GM21825 (cell line): ENCODE measurements around the gene MISFA.
A peak's percentile ranks its signal among the peaks of the same experiment; 100 is the strongest.
"Not testable (repeated sequence)": the region's sequence is repeated elsewhere in the genome, so short reads cannot be mapped to it uniquely, and the experiment has no call there.

ENCODE experiments used
- ATAC-seq: cut with Tn5 transposase; IDR thresholded peaks from one replicate; pipeline ENCODE4 v1.9.1; 2021; ENCODE audit warnings: mild to moderate bottlenecking, moderate library complexity; ENCODE audit not compliant: unreplicated experiment

MISFA gene

GRCh38 chr11:18617688-18618341 is 18.2 kb downstream of the MISFA start:
- peak; percentile 43 for ATAC-seq

DNA sequence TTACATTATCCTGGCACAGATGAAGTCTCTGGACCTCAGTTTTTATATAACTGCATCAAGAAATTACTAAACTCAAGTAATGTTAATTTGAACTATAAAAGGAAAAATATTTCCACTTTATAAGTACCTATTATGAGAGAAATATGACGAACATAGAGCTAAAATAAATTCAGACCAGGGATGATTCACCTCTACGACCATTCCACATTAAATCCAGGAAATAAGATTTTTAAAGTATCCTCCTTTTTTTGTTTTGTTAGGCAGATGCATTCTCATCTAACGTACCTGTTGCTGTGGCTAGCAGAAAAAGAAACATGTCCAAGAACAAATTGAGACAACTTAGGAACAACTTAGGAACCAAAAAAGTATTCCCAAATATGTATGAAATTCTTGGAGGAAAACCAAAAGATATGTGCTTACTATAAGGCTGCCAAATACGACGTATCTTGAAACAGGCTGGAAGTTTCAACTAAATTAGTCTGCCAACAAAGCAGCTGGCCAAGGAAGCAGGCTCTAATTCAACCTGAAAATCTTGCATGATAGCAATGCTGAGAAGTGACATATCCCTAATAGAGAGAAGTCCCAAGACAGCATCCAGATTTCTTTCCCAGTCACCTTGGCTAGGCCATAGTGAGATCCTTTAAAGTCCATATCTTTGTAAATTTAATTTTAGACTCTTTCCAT is 18.9 kb downstream of the MISFA start:
- ATAC-seq, result no peak

DNA sequence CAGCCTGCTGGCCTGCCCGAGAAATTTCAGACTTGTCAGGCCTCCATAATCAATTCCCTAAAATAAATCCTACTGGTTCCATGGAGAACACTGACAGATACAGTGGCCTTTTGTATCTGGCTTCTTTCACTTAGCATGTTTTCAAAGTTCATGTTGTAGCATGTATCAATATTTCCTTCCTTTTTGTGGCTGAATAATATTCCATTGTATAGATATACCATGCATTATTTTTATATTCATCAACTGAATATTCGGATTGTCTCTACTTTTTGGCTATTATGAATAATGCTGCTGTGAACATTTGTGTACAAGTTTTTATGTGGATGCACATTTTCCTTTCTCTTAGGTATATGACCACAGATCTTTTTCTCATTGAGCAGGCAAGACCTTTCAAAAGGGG is 24.1 kb downstream of the MISFA start:
- ATAC-seq, result no peak

DNA sequence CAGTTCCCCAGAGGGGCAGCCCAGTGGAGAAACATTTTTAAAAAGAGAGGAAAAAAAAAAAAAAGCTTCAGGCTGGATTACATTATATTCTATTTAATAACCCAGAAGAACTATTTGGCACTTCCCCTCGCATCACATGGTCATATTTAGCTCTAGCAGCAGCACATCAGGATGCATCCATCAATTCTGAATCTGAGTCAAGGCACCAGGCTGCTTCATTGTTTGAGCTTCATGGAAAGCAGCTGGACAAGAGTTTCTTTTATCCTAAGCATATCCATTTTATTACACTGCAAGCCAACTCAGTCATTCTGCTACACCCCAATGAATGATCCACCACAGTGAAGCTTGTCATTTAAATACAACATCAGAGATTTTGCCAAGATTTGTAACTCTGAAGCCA is 24.6 kb downstream of the MISFA start:
- no peak for ATAC-seq

GRCh38 chr11:18632841-18633240 is 33.3 kb downstream of the MISFA start:
- ATAC-seq, result no peak

GRCh38 chr11:18633256-18634139 is 33.9 kb downstream of the MISFA start:
- peak; percentile 52 for ATAC-seq

DNA sequence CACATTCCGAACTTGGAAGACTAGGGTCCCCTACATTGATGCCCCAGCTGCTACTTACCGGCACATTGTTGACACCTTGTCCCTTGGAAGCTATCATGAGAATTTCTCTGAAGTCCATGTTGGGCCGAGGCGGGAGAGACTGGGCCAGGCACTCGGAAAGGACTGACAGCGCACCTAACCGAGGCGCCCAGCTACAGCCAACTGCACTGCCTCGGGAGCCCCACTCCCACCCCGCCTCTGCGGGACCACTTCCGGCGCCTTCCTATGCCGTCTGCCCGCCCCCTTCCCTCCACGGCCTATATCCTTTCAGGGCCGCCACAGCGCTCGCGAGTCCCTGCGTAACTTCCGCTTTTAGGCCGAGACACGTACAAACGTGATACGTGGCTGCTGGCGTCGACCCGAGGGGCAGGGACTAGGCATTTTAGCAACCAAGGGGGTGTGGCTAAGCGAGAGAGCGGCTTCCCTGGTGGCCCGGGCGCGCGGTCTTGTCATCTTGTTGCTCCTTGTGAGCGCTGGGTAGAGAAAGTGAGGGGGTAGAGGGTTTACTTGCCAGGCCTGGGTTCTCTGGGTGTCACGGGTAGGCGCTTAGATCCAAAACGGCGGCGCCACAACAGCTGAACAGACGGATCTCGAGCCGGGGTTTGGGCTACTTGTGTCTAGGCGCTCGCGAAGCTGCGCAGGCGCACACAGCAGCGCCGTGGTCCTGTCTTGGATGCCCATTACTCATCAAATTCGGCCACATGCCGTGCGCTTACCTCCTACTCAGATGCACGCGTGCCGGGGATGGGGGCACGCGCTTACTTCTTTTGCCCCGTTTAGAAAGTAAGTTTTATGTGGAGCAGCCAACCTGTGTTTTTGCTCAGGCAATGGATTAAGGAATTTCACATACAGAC is 34.8 kb downstream of the MISFA start, which contains the start of gene SPTY2D1:
Gene SPTY2D1 (minus strand): TSS at position 203 of the 893 bp plus-strand sequence. CDS start 85 bp downstream, at position 118.
- peak; percentile 95 for ATAC-seq

GRCh38 chr11:18641677-18642076 is 42.1 kb downstream of the MISFA start:
- ATAC-seq, result no peak

- ATAC-seq, result not testable (repeated sequence)
Observed at GRCh38 chr11:18643034-18643433, 43.4 kb downstream of the MISFA start.

- no peak for ATAC-seq
Observed at GRCh38 chr11:18650353-18650752, 50.8 kb downstream of the MISFA start.

GRCh38 chr11:18650859-18651557 is 51.4 kb downstream of the MISFA start:
- ATAC-seq, result no peak
